Chondrocyte (in vitro differentiated cells): ENCODE data around the gene AGBL3. TPM values are rescaled to one million over a fixed set of nuclear protein-coding genes. Genes with fewer than 3 reads are reported as not detected.

Experiments used
- DNase-seq: peaks from one replicate; pipeline ENCODE4 v3.0.0; 2021; ENCODE audit warnings: mixed read lengths, low spot score
- H3K27ac Mint-ChIP-seq: one replicate; pipeline ENCODE4 v1.8.0; 2021; ENCODE audit warnings: mild to moderate bottlenecking, moderate library complexity, mixed read lengths; ENCODE audit not compliant: unreplicated experiment
- H3K27me3 Mint-ChIP-seq: 2 replicates; pipeline ENCODE4 v1.8.0; 2021; ENCODE audit warnings: low read depth, mixed read lengths
- H3K36me3 Mint-ChIP-seq: 2 replicates; pipeline ENCODE4 v1.8.0; 2021; ENCODE audit warnings: low read depth, mixed read lengths
- H3K4me1 Mint-ChIP-seq: 2 replicates; pipeline ENCODE4 v1.8.0; 2021; ENCODE audit warnings: low read depth, mild to moderate bottlenecking, mixed read lengths
- H3K4me3 Mint-ChIP-seq: one replicate; pipeline ENCODE4 v1.8.0; 2021; ENCODE audit warnings: mild to moderate bottlenecking, moderate library complexity, mixed read lengths; ENCODE audit not compliant: unreplicated experiment
- H3K9me3 Mint-ChIP-seq: 2 replicates; pipeline ENCODE4 v1.8.0; 2021; ENCODE audit warnings: low read depth, mixed read lengths
- total RNA-seq: library from RNA; stranded (reverse); gene quantifications from 3 replicates; pipeline ENCODE4 v1.2.1, GENCODE V29; 2021
- TF ChIP-seq, protein P1 (sequence below): fragments of 200-600 bp; sonication (generic); IDR thresholded peaks from 2 replicates; pipeline ENCODE4 v1.5.0; 2021; ENCODE audit warnings: antibody characterized with exemption, mild to moderate bottlenecking, moderate library complexity

The AGBL3 gene
- total RNA-seq, 1 donor from 2014 or later: 0.30 TPM

DNA sequence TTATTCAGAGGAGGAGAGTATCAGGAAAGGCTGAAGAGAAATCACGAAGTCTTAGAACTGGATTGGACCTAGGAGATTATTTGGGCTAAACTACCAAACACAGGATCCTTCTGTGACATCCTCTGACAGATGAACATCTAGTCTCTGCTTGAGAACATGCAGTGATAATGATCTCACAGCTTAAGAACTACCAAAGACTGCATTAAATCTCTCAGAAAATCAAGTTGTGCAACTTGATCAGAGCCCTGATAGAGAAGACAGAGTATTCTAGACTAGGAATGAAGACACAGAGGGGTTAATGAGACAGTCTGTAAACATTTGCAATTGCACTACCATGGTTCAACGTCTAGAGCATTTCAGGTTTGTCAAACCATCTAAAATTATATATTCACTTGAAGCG, 37.1 kb upstream of the AGBL3 start:
- H3K4me1 Mint-ChIP-seq: peaks cover 57% of the 10 kb centered on the region
- H3K27me3 Mint-ChIP-seq: no peaks in the 10 kb centered on the region
- H3K36me3 Mint-ChIP-seq: peaks cover 68% of the 10 kb centered on the region
- no peak overlapping the region for H3K4me3 Mint-ChIP-seq
- no peaks in the 10 kb centered on the region for H3K9me3 Mint-ChIP-seq
- DNase-seq: no peak
- H3K27ac Mint-ChIP-seq: peak overlapping the region; percentile 91
- TF ChIP-seq, protein P1, sequence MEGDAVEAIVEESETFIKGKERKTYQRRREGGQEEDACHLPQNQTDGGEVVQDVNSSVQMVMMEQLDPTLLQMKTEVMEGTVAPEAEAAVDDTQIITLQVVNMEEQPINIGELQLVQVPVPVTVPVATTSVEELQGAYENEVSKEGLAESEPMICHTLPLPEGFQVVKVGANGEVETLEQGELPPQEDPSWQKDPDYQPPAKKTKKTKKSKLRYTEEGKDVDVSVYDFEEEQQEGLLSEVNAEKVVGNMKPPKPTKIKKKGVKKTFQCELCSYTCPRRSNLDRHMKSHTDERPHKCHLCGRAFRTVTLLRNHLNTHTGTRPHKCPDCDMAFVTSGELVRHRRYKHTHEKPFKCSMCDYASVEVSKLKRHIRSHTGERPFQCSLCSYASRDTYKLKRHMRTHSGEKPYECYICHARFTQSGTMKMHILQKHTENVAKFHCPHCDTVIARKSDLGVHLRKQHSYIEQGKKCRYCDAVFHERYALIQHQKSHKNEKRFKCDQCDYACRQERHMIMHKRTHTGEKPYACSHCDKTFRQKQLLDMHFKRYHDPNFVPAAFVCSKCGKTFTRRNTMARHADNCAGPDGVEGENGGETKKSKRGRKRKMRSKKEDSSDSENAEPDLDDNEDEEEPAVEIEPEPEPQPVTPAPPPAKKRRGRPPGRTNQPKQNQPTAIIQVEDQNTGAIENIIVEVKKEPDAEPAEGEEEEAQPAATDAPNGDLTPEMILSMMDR: no peak

DNA sequence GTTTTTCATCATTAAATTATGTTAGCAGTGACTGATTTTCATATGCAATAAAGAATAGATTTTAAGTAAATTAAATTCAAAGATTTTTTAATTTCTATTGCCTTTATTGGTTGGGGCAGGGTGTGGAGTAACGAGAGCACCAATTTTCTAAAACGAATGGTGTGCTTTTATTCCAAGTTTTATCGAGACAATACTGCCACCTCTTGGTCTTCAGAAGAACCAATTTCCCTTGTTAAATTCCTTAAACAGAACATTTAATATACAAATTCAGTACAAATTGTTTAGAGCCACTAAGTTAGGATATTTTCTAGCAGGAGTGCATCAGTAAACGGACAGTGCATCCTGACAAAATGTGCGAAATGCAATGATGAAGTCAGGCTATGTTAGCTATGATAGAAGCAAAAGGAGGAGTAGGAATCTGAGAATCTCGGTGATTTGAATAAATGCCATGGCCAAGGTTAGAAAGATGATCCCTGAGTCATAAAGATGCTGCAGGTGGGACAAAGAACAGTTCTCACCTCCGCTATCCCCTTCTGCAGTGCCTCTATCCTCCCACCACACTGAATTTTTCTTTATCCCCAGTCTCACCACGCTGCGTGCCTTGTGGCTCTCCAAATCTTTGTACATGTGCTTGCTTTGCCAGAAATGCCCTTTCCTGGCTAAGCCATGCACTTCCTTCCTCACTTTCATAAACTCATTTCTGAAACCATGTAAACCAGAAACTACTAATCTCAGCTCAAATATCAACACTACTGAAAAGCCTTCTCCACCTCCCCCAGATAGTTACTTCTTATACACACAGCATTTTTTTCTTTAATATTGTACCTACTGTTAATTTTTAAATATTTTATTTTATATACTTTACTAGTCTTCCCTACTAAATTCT, 31.9 kb upstream of the AGBL3 start:
- no peak for DNase-seq
- no peaks in the 10 kb centered on the region for H3K27me3 Mint-ChIP-seq
- peaks cover 71% of the 10 kb centered on the region for H3K36me3 Mint-ChIP-seq
- H3K27ac Mint-ChIP-seq: peak overlapping the region; percentile 90
- H3K4me3 Mint-ChIP-seq: no peak overlapping the region
- peaks cover 27% of the 10 kb centered on the region for H3K4me1 Mint-ChIP-seq
- TF ChIP-seq, protein P1: peak; percentile 80
- H3K9me3 Mint-ChIP-seq: no peaks in the 10 kb centered on the region

DNA sequence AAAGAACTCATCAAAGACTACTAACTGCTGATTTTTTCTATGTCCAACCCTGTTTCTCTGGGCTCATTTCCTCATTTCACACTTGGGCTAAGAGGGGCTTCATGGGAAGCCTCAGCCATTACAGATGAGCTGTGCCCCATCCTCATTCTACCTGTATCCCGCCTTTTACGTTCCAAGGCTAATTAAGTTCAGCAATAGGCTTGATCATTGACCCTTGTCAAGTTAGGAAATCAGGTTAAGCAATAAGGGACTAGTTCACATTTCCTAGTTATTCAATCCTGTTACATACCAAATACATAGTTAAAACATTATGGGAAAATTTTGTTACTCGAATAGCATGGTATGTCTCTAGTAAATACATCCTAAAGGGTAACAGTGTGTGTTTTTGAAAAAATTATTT, 29.3 kb upstream of the AGBL3 start:
- Mint-ChIP-seq H3K9me3 (no peaks in the 10 kb centered on the region), H3K36me3 (peaks cover 67% of the 10 kb centered on the region), H3K4me3 (no peak overlapping the region), H3K27me3 (no peaks in the 10 kb centered on the region), H3K27ac (peak overlapping the region; percentile 41), H3K4me1 (peaks cover 24% of the 10 kb centered on the region)
- TF ChIP-seq, protein P1: no peak
- no peak for DNase-seq

DNA sequence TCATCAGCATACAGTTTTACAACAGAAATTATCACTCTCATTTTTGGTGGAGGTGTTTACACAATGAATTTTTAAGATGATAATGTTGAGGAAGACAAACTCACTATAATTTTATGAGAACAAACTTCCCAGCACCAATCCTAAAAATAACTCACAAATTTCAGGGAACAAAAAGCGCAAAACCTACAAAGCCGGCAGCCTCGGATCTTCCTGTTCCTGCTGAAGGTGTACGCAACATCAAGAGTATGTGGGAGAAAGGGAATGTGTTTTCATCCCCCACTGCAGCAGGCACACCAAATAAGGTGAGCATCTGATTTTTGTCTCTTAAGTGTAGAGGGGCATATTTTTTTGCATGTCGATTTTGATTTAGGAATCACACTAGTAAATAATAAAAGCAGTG, 26.5 kb upstream of the AGBL3 start:
- no peak overlapping the region for H3K4me3 Mint-ChIP-seq
- H3K36me3 Mint-ChIP-seq: peaks cover 74% of the 10 kb centered on the region
- TF ChIP-seq, protein P1: no peak
- no peak for DNase-seq
- H3K27me3 Mint-ChIP-seq: no peaks in the 10 kb centered on the region
- H3K27ac Mint-ChIP-seq: peak overlapping the region; percentile 60
- peaks cover 44% of the 10 kb centered on the region for H3K4me1 Mint-ChIP-seq
- no peaks in the 10 kb centered on the region for H3K9me3 Mint-ChIP-seq

DNA sequence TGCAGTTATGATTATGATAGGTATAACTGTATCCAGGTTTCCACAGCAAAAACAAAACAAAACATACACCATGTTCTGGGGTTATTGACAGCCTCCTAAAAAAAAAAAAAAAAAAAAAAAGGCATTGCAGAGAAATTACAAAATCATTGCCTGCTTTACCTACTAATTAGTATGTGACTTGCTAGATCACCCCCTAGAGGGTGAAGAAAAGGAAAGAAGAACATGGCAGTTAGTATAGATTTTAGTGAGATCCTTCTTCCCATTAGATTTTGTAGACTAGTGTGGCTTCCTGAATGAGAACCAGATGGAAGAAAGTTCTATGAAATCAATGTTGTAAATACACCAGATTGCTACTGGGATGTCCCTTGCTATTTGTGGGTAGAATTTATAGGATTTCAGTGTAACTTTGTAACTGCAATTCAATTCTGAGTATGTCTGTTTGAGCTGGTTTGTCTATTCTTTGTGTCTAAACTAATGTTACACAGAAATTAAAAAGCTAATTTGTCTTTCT, 24.0 kb upstream of the AGBL3 start:
- DNase-seq: no peak
- Mint-ChIP-seq H3K4me3 (no peak overlapping the region), H3K27ac (peak overlapping the region; percentile 79), H3K4me1 (peaks cover 48% of the 10 kb centered on the region), H3K27me3 (no peaks in the 10 kb centered on the region), H3K9me3 (no peaks in the 10 kb centered on the region), H3K36me3 (peaks cover 77% of the 10 kb centered on the region)
- TF ChIP-seq, protein P1: peak; percentile 53
